ENCODE data around the gene PF4V1. TPM values are rescaled to one million over a fixed set of nuclear protein-coding genes. Genes with fewer than 3 reads are reported as not detected.

PF4V1 gene
- polyA plus RNA-seq, 2 of the 4 experiments (the other 2 are of a cell fraction), result not detected

GRCh38 chr4:73874386-73874785, 21.3 kb downstream of the PF4V1 start (continued):
- no peak for TF ChIP-seq CTCF (IDR thresholded peaks at IDR 0.05)
- TF ChIP-seq, protein P1, sequence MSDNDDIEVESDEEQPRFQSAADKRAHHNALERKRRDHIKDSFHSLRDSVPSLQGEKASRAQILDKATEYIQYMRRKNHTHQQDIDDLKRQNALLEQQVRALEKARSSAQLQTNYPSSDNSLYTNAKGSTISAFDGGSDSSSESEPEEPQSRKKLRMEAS (IDR thresholded peaks at IDR 0.05), result no peak
- TF ChIP-seq HEYL (CRISPR knock-in tag; IDR thresholded peaks at IDR 0.05), result no peak
- TF ChIP-seq POLR2A (IDR thresholded peaks at IDR 0.05; ENCODE audit: low read length), result no peak
- no peak for TF ChIP-seq FOSB (CRISPR knock-in tag; IDR thresholded peaks at IDR 0.05)
- no peak for TF ChIP-seq FOXS1 (CRISPR knock-in tag; IDR thresholded peaks at IDR 0.05)
- no peak for TF ChIP-seq HOXA7 (CRISPR knock-in tag; IDR thresholded peaks at IDR 0.05)
- TF ChIP-seq ZFP36 (IDR thresholded peaks at IDR 0.05; ENCODE audit: borderline replicate concordance, partially characterized antibody), result no peak
- TF ChIP-seq NR3C1 (IDR thresholded peaks at IDR 0.05), result no peak

DNA sequence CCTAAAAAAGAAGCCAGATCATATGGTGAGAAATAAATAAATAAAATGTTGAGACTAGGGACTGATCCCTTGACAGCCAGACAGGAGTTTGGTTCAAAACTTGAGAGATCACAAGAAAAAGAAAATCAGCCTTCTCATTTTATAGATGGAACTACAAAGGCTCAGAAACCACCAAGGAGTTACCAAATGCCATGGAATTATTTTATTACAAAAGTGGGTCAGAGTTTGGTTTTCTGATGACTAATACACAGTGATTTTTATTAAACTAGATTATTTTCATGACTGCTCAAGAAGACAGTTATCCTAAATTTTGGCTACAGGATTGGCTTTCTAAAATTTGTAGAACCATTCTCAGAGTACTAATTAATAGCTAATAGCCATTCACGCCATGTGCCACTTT, 22.3 kb downstream of the PF4V1 start:
- Histone ChIP-seq H3K4me1 (peaks cover 10% of the 10 kb centered on the region; the same call in 2 of the 3 replicates), H3K4me3 (no peak overlapping the region), H3K9me3 (0 out of 3 replicates have a peak, but pooled peaks cover 4% of the 10 kb centered on the region), H3K4me2 (no peak overlapping the region), H3K27ac (no peak overlapping the region)
- TF ChIP-seq POLR2A (IDR thresholded peaks at IDR 0.05; ENCODE audit: low read length) (no peak), FOXS1 (CRISPR knock-in tag; IDR thresholded peaks at IDR 0.05) (no peak), KDM5A (IDR thresholded peaks at IDR 0.05) (no peak), JUN (IDR thresholded peaks at IDR 0.05) (no peak), CBX8 (IDR thresholded peaks at IDR 0.05) (no peak)
- WGBS (ENCODE audit: missing lambda C conversion rate), result 78% methylated on average over 1 of the region's 1 CpG
- CTCF ChIA-PET, result no interaction called here
- ATAC-seq (no peak), FAIRE-seq (no peak), DNase-seq (ENCODE audit: low read depth in 1 of 2, low spot score in 1 of 2) (no peak)
- POLR2A ChIA-PET, result no interaction called here

DNA sequence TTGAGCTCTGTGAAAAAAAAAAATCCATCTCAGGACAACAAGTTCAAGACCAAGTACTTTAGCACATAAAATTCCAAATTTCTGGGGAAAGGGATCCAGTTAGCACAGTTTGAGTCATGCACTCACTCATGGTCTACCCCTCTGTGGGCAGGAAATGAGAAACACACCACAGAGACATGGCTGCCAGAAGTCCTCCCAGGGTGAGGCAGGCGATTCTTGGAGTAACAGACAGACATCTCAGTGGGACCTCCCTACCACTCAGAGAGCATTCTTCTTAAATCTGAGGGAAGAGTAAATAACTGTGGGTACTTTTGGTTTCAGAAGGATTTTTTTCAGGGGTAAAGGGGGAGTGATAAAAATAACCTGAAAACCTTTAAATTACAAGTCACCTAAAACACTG, 30.2 kb downstream of the PF4V1 start:
- no peak for FAIRE-seq
- peak overlapping the region in 1 of 2 experiments; percentile 32; a peak in 1 of 6 replicates for H3K27ac ChIP-seq

DNA sequence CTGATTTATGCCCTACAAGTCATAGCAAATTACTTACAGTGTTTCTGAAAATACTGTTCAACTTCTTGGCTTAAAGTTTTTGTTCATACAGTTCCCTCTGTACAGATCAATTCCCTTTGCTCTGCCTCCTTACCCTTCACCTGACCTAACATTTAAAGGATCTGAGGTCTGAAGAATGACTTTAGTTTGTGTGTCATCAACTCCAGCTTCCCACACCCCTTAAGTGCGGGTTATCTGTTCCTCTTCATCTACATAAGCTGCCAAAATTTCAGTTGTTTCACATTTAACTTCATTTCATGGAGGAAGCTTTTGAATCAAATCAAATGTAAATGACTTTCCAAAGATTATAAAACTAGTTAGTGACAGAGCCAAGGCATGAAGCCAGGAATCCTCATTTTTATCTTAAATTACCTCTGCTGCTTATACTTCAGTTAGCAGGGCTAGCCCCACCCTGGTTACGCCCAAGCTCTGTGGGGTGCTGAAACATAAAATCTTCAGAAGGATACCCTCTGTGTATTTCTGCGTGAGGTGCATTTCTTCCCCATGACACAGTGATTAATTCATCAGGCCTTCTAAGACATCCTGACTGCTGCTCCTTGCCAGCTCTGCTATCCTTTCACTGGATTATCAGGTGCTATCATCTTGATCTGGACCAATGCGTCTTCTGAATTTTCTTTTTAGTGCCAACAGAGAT, 32.6 kb downstream of the PF4V1 start:
- Histone ChIP-seq H3K4me2 (peak overlapping the region; percentile 44), H3K4me3 (no peak overlapping the region), H3K27ac (peak overlapping the region; percentile 38 to 77; a peak in 5 of 6 replicates), H3K9me3 (no peaks in the 10 kb centered on the region), H3K4me1 (peaks cover 17% of the 10 kb centered on the region)
- FAIRE-seq (no peak), ATAC-seq (peak in 1 of 2 experiments; percentile 51; a peak in 2 of 6 replicates), DNase-seq (ENCODE audit: low read depth in 1 of 2, low spot score in 1 of 2) (peak in 1 of 2 experiments; percentile 11)
- ChIA-PET CTCF (no interaction called here), POLR2A (no interaction called here)
- TF ChIP-seq HOXB5 (CRISPR knock-in tag; IDR thresholded peaks at IDR 0.05), result no peak
- TF ChIP-seq NPAS2 (CRISPR knock-in tag; IDR thresholded peaks at IDR 0.05; ENCODE audit: borderline replicate concordance), result no peak
- TF ChIP-seq EP300 (IDR thresholded peaks at IDR 0.05), result peak in 1 of 2 experiments; percentile 42; a peak in 1 of 5 replicates
- no peak for TF ChIP-seq KDM1A (IDR thresholded peaks at IDR 0.05; ENCODE audit: low read depth)
- no peak for TF ChIP-seq EHMT2 (IDR thresholded peaks at IDR 0.05; ENCODE audit: low read depth)
- 52% methylated on average over 4 of the region's 4 CpGs for WGBS (ENCODE audit: missing lambda C conversion rate)

More for the DNA sequence above, 30.2 kb downstream of the PF4V1 start:
- Histone ChIP-seq H3K4me2 (no peak overlapping the region), H3K4me1 (peaks cover 17% of the 10 kb centered on the region), H3K9me3 (no peaks in the 10 kb centered on the region), H3K4me3 (no peak overlapping the region)
- no peak for ATAC-seq
- TF ChIP-seq CTCF (IDR thresholded peaks at IDR 0.05), result no peak
- no peak for TF ChIP-seq RNF2 (IDR thresholded peaks at IDR 0.05; ENCODE audit: borderline replicate concordance, low read depth)
- TF ChIP-seq RAD21 (conservative IDR thresholded peaks at IDR 0.05 in 1 of 2, IDR thresholded peaks at IDR 0.05 in 1 of 2), result no peak
- TF ChIP-seq ZNF302 (CRISPR knock-in tag; IDR thresholded peaks at IDR 0.05), result no peak
- no peak for TF ChIP-seq POLR2AphosphoS2 (conservative IDR thresholded peaks at IDR 0.05; ENCODE audit: low read length)
- ChIA-PET CTCF (no interaction called here), POLR2A (no interaction called here)
- DNase-seq (ENCODE audit: low read depth in 1 of 2, low spot score in 1 of 2), result no peak
- 100% methylated on average over 1 of the region's 1 CpG for WGBS (ENCODE audit: missing lambda C conversion rate)

Measured in A549 (cell line).